HuH-7 (cell line): Measurements from ENCODE around the gene ATF7IP.

Source experiments
- DNase-seq: peaks from one replicate; pipeline ENCODE4 v3.0.0; 2011; ENCODE audit warnings: low spot score

The ATF7IP gene

DNA sequence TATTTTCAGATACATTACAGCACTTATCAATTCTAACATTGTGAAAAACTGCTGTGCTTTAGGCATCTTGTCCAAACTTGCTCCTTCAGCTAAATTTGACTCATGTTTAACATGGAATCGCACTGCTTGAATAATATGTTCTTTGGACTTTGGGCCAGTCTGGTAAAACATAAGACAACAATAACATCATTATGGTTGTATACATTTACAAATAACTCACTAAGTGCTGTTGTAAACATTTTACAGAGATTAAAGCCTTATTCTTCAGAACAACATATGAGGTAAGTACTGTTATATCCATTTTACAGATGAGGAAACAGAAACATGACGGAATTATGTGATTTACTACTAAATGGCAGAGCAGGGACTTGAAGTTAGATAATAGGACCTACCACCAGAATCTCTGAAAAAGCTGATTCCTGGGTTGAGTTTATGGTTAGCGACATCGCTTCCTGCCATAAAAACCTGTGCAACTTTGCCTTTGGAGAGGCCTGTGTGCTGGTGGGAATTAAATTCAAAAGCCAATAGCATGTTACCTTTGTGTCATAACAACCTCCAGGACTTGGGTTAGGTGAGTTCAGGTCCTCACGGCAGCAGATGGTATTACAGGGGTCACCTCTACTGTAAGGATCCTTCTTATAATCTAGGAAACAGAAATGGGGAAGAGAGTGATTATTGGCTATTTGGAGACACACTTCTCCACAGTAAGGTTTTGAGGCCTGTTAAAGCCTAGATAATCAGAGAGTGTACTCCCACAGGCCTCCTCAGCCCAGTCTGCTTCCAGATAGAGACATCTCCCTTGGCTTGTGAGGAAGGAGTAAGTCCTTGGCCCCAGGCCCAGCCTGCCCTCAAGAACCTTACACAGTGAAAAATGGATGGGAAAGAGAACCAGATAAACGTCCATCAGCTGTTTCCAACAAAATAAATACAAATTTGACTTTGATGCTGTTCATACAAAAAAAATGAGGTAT lies 140.4 kb downstream of the ATF7IP start:
- no peak for DNase-seq

DNA sequence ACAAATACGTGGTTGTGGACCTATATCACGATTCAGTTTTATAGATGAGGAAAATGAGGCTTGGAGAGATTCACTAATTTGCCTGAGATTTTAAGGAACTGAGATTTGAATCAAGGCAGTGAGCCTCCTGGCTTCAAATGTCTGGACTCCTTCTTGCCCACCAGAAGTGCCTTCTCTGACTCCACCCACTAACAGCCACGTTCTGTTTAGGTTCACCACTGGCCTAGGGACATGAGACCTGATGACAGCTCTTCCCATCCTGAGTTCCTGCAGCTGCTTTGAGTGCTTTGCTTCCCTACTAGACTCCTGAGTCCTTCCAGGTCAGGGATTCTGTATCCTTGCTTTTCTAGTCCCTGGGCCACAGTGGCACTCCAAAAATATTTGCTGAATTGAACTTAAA lies 145.1 kb downstream of the ATF7IP start:
- DNase-seq, result no peak

DNA sequence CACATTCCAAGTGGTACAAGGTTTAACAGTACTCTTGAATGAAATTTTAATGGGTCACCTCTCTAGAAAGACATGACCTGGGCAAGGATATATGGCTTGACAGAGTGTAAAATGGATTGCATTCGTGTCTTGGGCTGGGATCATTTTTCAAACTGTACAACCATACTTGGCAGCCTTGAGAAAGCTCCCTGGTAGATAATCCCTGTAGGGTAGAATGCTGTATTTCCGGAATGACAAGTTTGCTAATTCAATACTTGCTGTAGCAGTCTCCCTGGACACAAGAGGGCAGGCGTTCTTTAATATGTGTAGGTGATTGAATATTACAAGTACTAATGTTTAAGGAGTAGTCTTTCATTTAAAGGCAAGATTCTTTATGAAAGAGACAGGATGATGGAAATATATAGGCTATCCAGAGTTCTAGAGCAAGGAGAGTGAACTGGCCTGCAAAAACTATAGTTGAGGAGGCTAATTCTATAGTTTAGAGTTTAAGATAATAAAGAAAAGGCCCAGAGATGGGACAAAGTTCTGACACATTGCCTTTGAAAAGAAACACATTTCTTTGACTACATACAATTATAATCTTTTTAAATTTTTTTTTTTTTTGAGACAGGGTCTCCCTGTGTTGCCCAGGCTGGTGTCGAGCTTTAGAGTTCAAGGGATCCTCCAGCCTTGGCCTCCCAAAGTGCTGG lies 148.8 kb downstream of the ATF7IP start:
- no peak for DNase-seq

DNA sequence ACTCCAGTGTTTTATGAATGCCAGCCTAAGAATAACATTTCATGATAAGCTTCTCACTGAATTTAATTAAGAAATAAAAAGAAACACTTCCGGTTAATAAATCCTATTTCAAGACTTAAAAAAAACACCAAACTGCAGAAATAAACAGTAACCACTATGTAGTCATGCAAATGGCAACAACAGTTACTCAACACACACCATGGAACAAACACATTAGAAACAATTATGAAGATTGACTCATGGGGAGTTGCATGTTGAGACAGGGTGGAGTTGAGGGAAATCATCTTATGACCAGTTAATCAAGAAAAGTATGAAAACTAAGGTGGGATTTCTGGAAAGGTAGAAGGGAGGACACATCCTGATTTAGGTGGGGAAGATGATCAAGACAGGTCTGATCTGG lies 149.5 kb downstream of the ATF7IP start:
- no peak for DNase-seq

DNA sequence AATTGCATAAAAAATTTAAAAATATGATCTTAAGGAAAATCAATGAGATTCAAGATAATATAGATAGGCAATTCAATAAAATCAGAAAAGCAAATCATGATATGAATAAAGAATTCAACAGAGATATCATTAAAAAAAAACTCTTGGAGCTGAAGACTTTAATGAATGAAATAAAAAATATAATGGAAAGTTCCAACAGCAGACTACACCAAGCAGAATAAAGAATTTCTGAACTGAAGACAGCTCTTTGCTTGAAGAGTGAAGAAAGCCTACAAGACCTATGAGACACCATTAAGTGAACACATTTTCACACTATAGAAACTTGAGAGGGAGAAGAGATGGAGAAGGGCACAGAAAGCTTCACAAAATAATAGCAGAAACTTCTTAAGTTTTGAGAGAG lies 156.3 kb downstream of the ATF7IP start:
- no peak for DNase-seq

DNA sequence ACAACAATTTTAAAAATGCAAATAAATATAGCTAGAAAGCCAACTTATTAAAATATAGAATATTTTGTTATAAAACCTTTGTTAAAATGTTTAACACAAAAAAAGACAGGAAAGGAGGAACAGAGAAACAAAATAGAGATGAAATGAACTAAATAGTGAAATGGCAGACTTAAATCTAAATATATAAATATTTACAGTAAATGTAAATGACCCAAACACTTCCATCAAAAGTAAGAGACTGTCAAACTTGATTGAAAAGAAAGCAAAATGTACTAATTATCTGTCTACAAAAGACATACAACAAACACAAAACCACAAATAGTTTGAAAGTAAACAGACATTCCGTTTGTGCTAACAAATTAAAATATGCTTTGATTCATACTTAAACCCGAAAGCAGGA lies 160.5 kb downstream of the ATF7IP start:
- DNase-seq, result no peak

DNA sequence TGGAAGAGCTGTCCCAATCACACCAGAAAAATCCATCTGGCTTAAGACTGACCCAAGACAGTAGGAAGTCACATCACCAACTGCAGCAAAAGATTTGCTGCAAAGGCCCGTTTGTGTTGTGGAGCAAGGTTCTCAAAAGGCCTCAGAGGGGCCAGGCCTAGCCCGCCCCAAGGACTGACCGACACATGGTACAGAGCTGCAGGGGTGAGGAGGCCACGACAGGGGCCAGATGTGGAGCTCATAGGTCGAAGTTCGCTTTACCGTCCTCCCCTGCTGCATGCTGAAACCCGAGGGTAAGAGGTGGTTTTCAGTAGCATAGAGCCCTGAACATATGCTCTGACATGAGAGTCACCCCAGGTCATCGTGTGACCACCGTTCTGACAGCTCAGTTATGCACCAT lies 166.7 kb downstream of the ATF7IP start:
- DNase-seq, result no peak

DNA sequence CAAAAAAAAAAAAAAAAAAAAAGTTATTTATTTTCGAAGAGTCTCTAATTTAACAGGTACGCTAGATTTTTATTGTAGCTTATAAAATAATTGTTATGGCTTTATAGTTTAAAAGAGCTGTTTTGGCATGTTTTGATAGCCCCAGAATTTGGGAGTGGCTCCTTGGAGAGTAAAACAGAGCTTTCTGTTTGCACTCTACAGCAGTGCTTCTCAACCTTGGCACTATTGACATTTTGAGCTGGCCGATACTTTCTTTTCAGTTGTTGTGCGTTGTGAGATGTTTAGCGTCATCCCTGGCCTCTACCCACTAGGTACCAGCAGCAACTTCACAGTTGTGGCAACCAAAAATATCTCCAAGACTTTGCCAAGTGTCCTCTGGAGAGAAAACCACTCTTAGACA lies 171.6 kb downstream of the ATF7IP start:
- no peak for DNase-seq

DNA sequence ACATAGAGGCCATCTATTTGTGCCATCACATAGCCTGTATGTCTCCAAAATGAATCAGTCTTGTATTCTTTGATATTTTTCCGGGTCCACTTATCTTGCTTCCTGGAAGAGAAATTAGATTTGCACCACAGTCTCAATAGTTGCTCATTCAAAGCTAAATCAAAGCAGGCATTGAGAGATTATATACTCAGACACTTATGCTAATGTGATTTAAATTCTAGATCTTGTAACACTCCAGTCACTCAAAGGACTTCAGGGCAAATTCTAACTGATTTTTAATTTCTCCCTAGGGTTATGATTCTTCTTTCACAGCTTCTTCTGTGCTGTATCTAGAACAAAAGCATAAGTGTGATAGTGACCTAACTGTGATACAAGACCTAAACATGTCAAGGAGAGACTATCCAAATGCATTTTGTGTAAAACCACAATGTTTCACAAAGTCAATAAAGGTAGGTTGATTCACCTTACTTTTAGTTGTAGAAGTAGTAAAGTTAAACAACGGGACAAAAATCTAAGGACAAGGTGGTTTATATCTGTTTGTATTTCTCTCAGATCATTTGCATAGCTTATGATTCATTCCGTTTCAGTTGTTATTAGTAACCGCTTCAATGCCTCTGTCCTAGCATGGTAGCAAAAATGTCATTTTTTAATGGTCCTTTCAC lies 175.4 kb downstream of the ATF7IP start:
- DNase-seq, result no peak

DNA sequence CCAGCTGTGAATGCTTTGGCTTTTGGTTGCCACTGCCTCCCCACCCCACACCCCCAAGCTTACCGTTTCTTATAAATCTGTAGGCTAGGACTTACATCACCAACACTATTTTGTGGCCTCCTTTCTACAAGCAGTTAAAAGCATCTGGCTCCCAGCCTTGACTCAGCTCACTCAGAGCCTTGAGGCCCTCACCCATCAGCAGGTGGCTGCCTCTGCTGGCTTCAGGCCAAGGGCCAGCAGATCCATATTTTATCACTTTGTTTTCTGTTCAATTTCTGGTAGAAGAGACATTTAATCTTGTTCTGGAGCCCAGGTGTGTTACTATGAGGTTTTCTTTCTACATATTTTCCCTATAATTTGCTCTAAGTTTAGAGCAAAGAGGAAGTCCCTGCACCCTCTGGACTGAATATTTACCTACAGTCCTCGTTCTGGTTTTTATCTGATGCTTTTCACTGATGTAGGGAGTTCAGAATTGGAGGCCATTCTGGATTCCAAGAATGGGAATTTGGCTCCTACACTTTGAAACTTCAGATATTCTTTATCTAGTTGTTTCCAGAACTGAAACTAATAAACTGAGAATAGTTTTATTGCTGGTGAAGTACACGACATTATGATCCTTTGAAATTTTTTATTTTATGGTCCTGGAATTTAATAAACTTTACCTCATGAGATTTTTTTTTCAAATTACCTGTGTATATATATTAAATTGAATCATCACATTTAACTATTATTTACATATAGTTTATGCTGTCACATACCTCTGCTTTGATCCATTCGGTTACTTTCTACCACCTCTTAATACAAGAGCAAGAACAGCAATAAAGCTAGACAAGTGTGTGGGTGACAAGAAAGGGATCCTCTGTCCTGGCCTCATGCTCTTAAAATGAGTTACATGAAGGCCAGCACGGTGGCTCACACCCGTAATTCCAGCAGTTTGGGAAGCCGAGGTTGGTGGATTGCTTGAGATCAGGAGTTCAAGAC lies 180.0 kb downstream of the ATF7IP start:
- DNase-seq, result no peak

DNA sequence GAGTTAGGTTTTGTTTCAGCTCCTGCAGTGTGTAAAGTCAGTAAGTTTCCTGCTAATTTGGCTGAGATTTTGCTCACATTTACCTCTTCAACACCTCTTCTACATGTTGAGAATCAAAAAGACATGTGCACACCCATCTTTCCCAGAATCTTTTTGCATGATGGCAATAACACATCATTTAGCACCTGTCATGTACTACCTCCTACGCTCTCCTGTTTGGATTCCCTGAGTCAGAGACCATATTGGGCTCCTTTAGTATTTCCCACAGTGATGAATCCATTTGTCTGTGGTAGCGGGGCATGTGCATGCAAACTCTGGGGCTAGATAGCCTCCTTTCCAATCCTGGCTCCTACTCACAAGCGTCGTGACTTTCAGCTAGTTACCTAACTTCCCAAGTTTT lies 182.1 kb downstream of the ATF7IP start:
- no peak for DNase-seq

DNA sequence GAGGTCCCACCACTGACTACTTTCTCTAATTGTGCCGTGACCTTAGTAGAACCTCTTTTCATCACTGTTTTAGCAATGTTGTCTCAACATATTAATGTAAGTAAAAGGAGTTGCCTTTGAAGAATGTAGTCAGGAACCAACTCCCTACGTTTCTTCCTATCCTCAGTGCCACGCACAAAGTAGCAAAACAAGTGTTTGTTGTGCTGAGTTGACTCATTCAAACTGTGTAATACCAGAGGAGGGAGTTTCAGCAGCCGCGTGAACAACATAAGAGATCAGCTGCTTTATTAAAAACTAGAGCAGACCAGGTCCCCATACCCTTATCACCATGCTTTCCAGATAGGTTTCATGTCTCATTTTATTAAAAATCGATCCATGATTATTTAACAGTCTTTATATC lies 183.1 kb downstream of the ATF7IP start:
- DNase-seq, result no peak
